Brain pericyte (primary cell): ENCODE measurements around the gene ZNF350.
"Not testable (repeated sequence)": the region's sequence is repeated elsewhere in the genome, so short reads cannot be mapped to it uniquely, and the experiment has no call there.

ENCODE experiments used
- DNase-seq: peaks from one replicate; pipeline ENCODE4 v3.0.0-alpha.2; 2012; ENCODE audit warnings: low read depth, low spot score

Gene ZNF350

GRCh38 chr19:51971624-51972023 is 15.0 kb downstream of the ZNF350 start:
- no peak for DNase-seq

GRCh38 chr19:51970718-51971117 is 15.9 kb downstream of the ZNF350 start:
- no peak for DNase-seq

GRCh38 chr19:51965583-51965982 is 21.1 kb downstream of the ZNF350 start:
- no peak for DNase-seq

GRCh38 chr19:51960621-51961233 is 25.9 kb downstream of the ZNF350 start:
- not testable (repeated sequence) for DNase-seq

- no peak for DNase-seq
Measured at GRCh38 chr19:51959791-51960190, 26.8 kb downstream of the ZNF350 start.

GRCh38 chr19:51957846-51958245 is 28.8 kb downstream of the ZNF350 start:
- not testable (repeated sequence) for DNase-seq

- no peak for DNase-seq
Measured at GRCh38 chr19:51948975-51949374, 37.7 kb downstream of the ZNF350 start.

- DNase-seq, result no peak
Measured at GRCh38 chr19:51946602-51947001, 40.0 kb downstream of the ZNF350 start.

GRCh38 chr19:51944798-51945552 is 41.7 kb downstream of the ZNF350 start:
- no peak for DNase-seq

GRCh38 chr19:51938936-51939335 is 47.7 kb downstream of the ZNF350 start:
- no peak for DNase-seq

GRCh38 chr19:51931921-51932320 is 54.7 kb downstream of the ZNF350 start:
- DNase-seq, result no peak

- DNase-seq, result no peak
Measured at GRCh38 chr19:51927859-51928258, 58.8 kb downstream of the ZNF350 start.

- DNase-seq, result peak; percentile 82
Measured at GRCh38 chr19:51926784-51927741, 59.6 kb downstream of the ZNF350 start, which contains the start of gene ZNF613. ZNF613 (plus strand) TSS chr19:51927472; CDS start chr19:51936221, 8,749 bp downstream.

GRCh38 chr19:51926426-51926783 is 60.2 kb downstream of the ZNF350 start:
- no peak for DNase-seq

GRCh38 chr19:51921949-51922348 is 64.7 kb downstream of the ZNF350 start:
- DNase-seq, result no peak

GRCh38 chr19:51919606-51920005 is 67.0 kb downstream of the ZNF350 start:
- DNase-seq, result no peak

GRCh38 chr19:51916167-51916566 is 70.5 kb downstream of the ZNF350 start:
- DNase-seq, result no peak

- DNase-seq, result no peak
Measured at GRCh38 chr19:51915324-51915867, 71.2 kb downstream of the ZNF350 start.
